ENCODE measurements around the gene TBC1D3B.
"Not testable (repeated sequence)": the region's sequence is repeated elsewhere in the genome, so short reads cannot be mapped to it uniquely, and the experiment has no call there.

TBC1D3B gene

GRCh38 chr17:36201506-36201905, 25.1 kb upstream of the TBC1D3B start:
- in situ Hi-C loops (cut with MboI; ENCODE audit: low sequenced_read_pairs), result not testable (repeated sequence)

- in situ Hi-C loops (cut with MboI; ENCODE audit: low sequenced_read_pairs), result not testable (repeated sequence)
These were observed 24.7 kb upstream of the TBC1D3B start for GRCh38 chr17:36201102-36201501.

- in situ Hi-C loops (cut with MboI; ENCODE audit: low sequenced_read_pairs), result no loop called here
These were observed 22.5 kb upstream of the TBC1D3B start for GRCh38 chr17:36198831-36199465.

- in situ Hi-C loops (cut with MboI; ENCODE audit: low sequenced_read_pairs), result no loop called here
These were observed 20.9 kb upstream of the TBC1D3B start for GRCh38 chr17:36197387-36197703.

GRCh38 chr17:36196131-36196486, 19.7 kb upstream of the TBC1D3B start:
- in situ Hi-C loops (cut with MboI; ENCODE audit: low sequenced_read_pairs), result no loop called here

- in situ Hi-C loops (cut with MboI; ENCODE audit: low sequenced_read_pairs), result no loop called here
These were observed 19.1 kb upstream of the TBC1D3B start for GRCh38 chr17:36195434-36196130.

- in situ Hi-C loops (cut with MboI; ENCODE audit: low sequenced_read_pairs), result not testable (repeated sequence)
These were observed 18.5 kb upstream of the TBC1D3B start for GRCh38 chr17:36194832-36195433.

- in situ Hi-C loops (cut with MboI; ENCODE audit: low sequenced_read_pairs), result not testable (repeated sequence)
These were observed 17.9 kb upstream of the TBC1D3B start for GRCh38 chr17:36194147-36194831.

- in situ Hi-C loops (cut with MboI; ENCODE audit: low sequenced_read_pairs), result no loop called here
These were observed 16.9 kb upstream of the TBC1D3B start for GRCh38 chr17:36193216-36193775.

GRCh38 chr17:36190549-36191330, 14.3 kb upstream of the TBC1D3B start:
- in situ Hi-C loops (cut with MboI; ENCODE audit: low sequenced_read_pairs), result not testable (repeated sequence)

- in situ Hi-C loops (cut with MboI; ENCODE audit: low sequenced_read_pairs), result not testable (repeated sequence)
These were observed 13.6 kb upstream of the TBC1D3B start for GRCh38 chr17:36189993-36190392.

GRCh38 chr17:36188891-36189306, 12.5 kb upstream of the TBC1D3B start:
- in situ Hi-C loops (cut with MboI; ENCODE audit: low sequenced_read_pairs), result no loop called here

- in situ Hi-C loops (cut with MboI; ENCODE audit: low sequenced_read_pairs), result not testable (repeated sequence)
These were observed 11.7 kb upstream of the TBC1D3B start for GRCh38 chr17:36187943-36188665.

- in situ Hi-C loops (cut with MboI; ENCODE audit: low sequenced_read_pairs), result not testable (repeated sequence)
These were observed 10.7 kb upstream of the TBC1D3B start for GRCh38 chr17:36186810-36187763.

- in situ Hi-C loops (cut with MboI; ENCODE audit: low sequenced_read_pairs), result no loop called here
These were observed 9.0 kb upstream of the TBC1D3B start for GRCh38 chr17:36185416-36185815.

- in situ Hi-C loops (cut with MboI; ENCODE audit: low sequenced_read_pairs), result no loop called here
These were observed 7.8 kb upstream of the TBC1D3B start for GRCh38 chr17:36184023-36184765.

- in situ Hi-C loops (cut with MboI; ENCODE audit: low sequenced_read_pairs), result no loop called here
These were observed 6.8 kb upstream of the TBC1D3B start for GRCh38 chr17:36183001-36183971.
